ENCODE data around the gene GDPD5. TPM values are rescaled to one million over a fixed set of nuclear protein-coding genes. Genes with fewer than 3 reads are reported as not detected.
A peak's percentile ranks its signal among the peaks of the same experiment; 100 is the strongest.

Gene GDPD5
- polyA plus RNA-seq, 6 donors from 2014 or later, result 0.62 to 8.2 (median 2.2) TPM; not detected in 1

DNA sequence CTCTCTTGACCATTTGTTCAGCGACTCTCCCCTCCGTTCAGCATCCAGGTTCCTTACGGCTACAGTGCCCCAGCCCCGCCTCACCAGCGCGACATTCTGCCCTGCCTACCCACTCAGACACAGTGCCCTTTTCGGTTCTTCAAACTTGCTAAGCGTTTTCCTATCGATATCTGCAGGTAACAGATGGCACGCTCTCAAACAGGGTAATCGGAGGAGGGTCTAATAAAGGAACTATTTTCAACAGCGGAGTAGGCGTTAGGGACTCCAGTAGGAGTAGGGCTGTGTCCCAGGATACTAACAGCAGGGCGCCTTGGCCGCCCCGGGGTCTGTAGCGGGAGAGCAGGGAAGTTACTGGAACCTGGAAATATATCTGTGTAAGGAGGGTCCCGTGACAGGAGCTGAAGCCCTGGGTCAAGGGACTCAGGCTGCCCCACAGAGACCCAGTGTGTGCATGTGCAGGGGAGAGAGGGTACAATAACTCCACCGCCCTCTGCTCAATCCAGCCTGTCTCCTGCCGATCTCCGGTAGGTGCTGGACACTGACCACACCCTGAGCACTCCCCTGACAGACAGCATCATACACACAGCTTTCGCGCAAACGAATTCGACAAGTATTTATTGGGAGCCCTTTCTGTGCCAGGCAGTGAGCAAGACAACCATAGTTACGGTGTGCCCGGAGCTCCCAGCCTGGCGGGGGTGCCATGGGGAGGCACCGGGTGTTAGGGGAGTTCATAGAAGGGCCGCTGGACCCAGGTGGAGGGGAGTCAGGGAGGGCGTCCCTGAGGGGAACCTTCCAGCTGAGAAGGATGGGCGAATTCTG is 94.8 kb downstream of the GDPD5 start:
- Mint-ChIP-seq H3K27ac (peak overlapping the region in 2 of 6 donors; percentile 32 to 74), H3K4me3 (peak overlapping the region; percentile 74 to 95 (median 86)), H3K4me1 (peaks cover 22 to 26% (median 24%) of the 10 kb centered on the region in 3 donors), H3K27me3 (peaks cover 43 to 85% (median 72%) of the 10 kb centered on the region in 3 donors), H3K9me3 (peaks cover 0 to 9% (median 3%) of the 10 kb centered on the region in 7 donors), H3K36me3 (peaks cover 0 to 9% of the 10 kb centered on the region in 2 donors)
- DNase-seq (no peak), ATAC-seq (ENCODE audit: low read depth in 2 of 2) (peak; percentile 13 to 18)

DNA sequence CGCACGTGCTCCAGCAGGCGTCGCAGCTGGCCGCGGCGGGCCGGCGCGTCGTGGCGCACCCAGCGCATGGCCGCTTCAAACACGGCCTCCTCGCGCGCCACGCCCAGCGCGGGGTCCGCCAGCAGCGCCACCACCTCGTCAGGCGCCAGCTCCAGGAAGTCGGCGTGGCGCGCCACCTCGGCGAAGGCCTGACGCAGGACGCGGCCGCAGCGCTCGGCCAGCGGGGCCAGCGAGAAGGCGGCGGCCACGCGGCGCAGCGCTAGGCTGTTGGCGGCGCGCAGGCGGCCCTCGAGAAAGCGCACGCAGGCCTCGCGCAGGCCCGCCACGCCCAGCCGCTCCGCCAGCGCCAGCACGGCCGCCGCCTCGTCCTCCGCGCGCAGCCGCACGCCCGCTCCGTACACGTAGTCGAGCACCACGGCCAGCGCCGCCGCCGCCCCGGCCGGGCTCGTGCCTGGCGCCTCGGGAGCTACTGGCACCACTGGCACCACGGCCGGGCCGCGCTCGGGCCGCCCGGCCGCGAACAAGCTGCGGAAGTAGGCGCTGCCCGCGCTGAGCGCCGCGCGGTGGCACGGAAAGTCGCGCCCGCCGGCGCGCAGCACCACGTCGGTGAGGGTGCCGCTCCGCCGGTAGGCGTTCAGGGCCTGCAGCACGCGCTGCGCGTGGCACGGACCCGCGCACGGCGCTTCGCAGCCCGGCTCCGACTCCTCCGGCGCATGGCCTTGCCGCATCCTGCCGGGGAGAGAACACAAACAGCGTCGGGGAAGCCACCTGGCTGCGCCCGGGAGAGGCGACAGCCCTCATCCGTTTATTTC is 95.6 kb downstream of the GDPD5 start:
- H3K27ac Mint-ChIP-seq, result peak overlapping the region in 2 of 6 donors; percentile 32 to 74
- H3K36me3 Mint-ChIP-seq, result peaks cover 0 to 9% of the 10 kb centered on the region in 2 donors
- H3K9me3 Mint-ChIP-seq, result peaks cover 0 to 9% (median 3%) of the 10 kb centered on the region in 7 donors
- peak overlapping the region; percentile 80 to 95 (median 86) for H3K4me3 Mint-ChIP-seq
- peak; percentile 42 for DNase-seq
- peak; percentile 50 to 54 for ATAC-seq (ENCODE audit: low read depth in 2 of 2)
- peaks cover 40 to 77% (median 72%) of the 10 kb centered on the region in 3 donors for H3K27me3 Mint-ChIP-seq
- H3K4me1 Mint-ChIP-seq, result peaks cover 22 to 26% (median 24%) of the 10 kb centered on the region in 3 donors

DNA sequence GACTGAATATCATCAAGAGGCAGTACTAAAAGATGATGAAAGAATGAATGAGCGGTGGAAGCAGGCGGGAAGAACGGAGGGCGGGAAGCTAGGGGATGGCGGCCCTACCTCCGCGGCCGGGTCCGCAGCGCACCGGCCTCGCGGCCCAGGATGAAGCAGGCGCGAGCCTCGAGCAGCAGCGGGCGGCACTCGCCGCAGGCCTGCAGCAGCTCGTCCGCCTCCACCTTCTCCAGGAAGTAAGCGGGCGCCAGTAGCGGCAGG is 96.2 kb downstream of the GDPD5 start:
- no peak overlapping the region for H3K27ac Mint-ChIP-seq
- peaks cover 0 to 9% (median 3%) of the 10 kb centered on the region in 7 donors for H3K9me3 Mint-ChIP-seq
- DNase-seq (no peak), ATAC-seq (ENCODE audit: low read depth in 2 of 2) (no peak)
- peaks cover 22 to 26% (median 24%) of the 10 kb centered on the region in 3 donors for H3K4me1 Mint-ChIP-seq
- peaks cover 40 to 73% (median 68%) of the 10 kb centered on the region in 3 donors for H3K27me3 Mint-ChIP-seq
- H3K4me3 Mint-ChIP-seq, result peak overlapping the region; percentile 63 to 90 (median 83)
- peaks cover 0 to 9% of the 10 kb centered on the region in 2 donors for H3K36me3 Mint-ChIP-seq

DNA sequence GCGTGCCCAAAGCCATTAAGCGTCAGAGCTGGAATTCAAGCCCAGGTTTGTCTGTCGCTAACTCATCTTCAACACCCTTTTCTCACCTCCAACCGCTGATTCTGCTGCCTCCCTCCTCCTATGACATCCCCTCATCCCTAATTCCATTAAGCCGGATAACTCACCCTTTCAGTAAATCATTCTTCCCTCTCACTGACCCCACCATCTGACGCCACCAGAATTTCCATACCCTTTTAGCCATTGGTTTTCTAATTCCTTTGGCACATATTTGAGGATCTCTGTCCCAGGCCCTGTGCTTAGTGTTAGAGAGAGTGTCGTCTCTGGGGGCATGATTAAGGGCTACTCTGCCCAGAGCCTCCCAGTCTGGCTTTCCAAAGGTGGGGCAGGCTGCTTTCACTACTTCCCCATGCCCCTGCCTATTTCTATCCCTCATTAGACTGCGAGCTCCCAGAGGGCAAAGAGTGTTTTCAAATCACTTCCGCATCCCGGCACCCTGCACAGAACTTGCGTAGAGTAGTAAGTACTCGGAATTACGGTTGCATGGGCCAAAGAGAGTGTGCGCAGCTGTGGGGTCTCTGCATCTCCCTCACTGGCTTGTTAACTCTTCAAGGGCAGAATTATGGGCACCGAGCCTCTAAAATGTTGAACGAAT is 96.6 kb downstream of the GDPD5 start:
- Mint-ChIP-seq H3K9me3 (peaks cover 0 to 9% (median 3%) of the 10 kb centered on the region in 7 donors), H3K27me3 (peaks cover 40 to 68% (median 64%) of the 10 kb centered on the region in 3 donors), H3K4me1 (peaks cover 22 to 26% (median 24%) of the 10 kb centered on the region in 3 donors), H3K36me3 (peaks cover 0 to 9% of the 10 kb centered on the region in 2 donors), H3K4me3 (peak overlapping the region; percentile 78 to 90 (median 84)), H3K27ac (peak overlapping the region in 1 of 6 donors; percentile 63)
- no peak for ATAC-seq (ENCODE audit: low read depth in 2 of 2)
- DNase-seq, result no peak

DNA sequence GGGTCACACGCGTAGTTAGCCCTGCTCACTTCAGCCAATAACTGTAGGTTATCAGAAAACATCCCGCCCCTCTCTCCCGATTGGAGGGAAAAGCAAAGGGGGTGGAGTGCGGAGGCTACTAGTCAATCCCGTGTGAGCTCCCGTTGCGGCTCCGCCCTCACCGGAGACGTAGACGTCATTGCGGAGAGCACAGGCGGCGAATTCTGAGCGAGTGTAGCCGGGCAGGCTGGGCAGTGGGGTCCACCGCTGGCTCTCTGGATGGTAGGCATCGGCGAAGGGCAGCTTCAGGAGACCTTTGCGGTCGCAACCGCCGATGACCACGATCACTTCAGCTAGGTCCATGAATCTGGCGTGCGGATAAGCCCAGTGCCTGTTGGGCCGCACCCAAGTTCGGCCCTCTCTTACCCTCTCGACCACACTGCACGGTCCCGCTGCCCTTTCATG is 97.4 kb downstream of the GDPD5 start:
- DNase-seq, result peak; percentile 57
- Mint-ChIP-seq H3K9me3 (peaks cover 0 to 9% (median 3%) of the 10 kb centered on the region in 7 donors), H3K4me3 (peak overlapping the region; percentile 67 to 90 (median 84)), H3K27ac (no peak overlapping the region), H3K27me3 (peaks cover 38 to 60% (median 55%) of the 10 kb centered on the region in 3 donors), H3K36me3 (peaks cover 0 to 9% of the 10 kb centered on the region in 2 donors), H3K4me1 (peaks cover 22 to 26% (median 24%) of the 10 kb centered on the region in 3 donors)
- ATAC-seq (ENCODE audit: low read depth in 2 of 2), result peak; percentile 77 to 87

DNA sequence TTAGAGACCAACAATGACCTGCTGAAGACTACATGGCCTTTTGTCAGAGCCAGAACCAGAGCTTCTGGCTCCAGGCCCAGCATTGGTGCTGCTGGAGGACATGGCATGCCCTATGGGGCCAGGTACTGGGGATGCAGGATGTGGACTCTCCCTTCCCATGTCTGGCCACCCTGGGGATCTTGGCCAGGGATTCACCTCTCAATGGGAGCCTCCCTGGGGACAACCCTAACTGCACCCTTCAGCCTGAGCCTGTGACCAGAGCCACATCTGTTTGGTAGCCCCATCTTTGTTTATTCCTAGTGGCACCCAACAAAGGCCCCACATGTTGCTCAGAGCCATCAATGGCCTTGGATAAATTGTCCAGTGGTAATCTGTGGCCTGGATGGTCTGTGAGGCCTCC is 98.6 kb downstream of the GDPD5 start:
- no peak for DNase-seq
- H3K27me3 Mint-ChIP-seq, result peaks cover 35 to 49% (median 44%) of the 10 kb centered on the region in 3 donors
- peaks cover 0 to 9% (median 3%) of the 10 kb centered on the region in 7 donors for H3K9me3 Mint-ChIP-seq
- peaks cover 0 to 9% of the 10 kb centered on the region in 2 donors for H3K36me3 Mint-ChIP-seq
- no peak overlapping the region for H3K27ac Mint-ChIP-seq
- ATAC-seq (ENCODE audit: low read depth in 2 of 2), result no peak
- no peak overlapping the region for H3K4me3 Mint-ChIP-seq
- peaks cover 22 to 26% (median 24%) of the 10 kb centered on the region in 3 donors for H3K4me1 Mint-ChIP-seq

DNA sequence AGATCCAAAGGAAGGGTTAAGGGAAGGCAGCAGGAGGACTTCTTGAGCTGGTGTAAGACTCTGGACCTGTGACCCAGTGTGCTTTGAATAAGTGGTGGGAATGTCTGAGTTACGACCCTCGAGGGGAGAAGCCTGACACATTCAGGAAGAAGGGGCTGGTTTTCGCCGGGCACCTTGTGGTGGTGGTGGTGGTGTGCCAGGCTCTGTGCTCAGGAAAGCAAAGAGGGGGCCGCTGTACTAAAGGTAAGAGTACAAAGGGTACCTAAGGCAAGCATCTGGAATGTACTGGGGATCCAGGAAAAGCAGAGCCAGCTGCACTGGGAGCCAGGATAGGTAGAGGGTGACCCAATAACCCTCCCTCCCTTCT is 99.0 kb downstream of the GDPD5 start:
- DNase-seq, result no peak
- peaks cover 22 to 26% (median 24%) of the 10 kb centered on the region in 3 donors for H3K4me1 Mint-ChIP-seq
- H3K27me3 Mint-ChIP-seq, result peaks cover 30 to 44% (median 39%) of the 10 kb centered on the region in 3 donors
- no peak overlapping the region for H3K4me3 Mint-ChIP-seq
- peaks cover 0 to 9% of the 10 kb centered on the region in 2 donors for H3K36me3 Mint-ChIP-seq
- H3K9me3 Mint-ChIP-seq, result peaks cover 0 to 9% (median 3%) of the 10 kb centered on the region in 7 donors
- no peak overlapping the region for H3K27ac Mint-ChIP-seq
- ATAC-seq (ENCODE audit: low read depth in 2 of 2), result no peak

DNA sequence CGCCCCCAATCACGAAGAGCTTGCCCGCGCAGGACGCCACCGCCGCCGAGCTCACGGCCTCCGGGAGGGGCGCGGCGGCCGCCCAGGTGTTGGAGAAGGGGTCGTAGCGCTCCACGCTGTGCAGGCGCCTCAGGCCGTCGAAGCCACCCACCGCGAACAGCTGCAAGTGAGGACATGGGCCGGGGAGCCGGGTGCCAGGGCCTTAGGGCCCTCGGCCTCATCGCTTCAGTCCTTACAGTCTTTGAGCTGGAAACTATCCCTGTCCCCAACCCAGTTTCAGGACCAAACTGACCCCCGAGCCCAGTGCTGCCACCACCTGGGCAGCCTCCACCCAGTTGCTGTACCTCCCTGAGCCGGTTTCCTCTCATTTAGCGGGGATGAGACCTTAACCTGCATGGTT is 100.3 kb downstream of the GDPD5 start:
- Mint-ChIP-seq H3K9me3 (peaks cover 0 to 9% (median 3%) of the 10 kb centered on the region in 7 donors), H3K4me3 (no peak overlapping the region), H3K27ac (no peak overlapping the region), H3K4me1 (peaks cover 12 to 17% (median 14%) of the 10 kb centered on the region in 3 donors), H3K27me3 (peaks cover 17 to 32% (median 27%) of the 10 kb centered on the region in 3 donors), H3K36me3 (peaks cover 0 to 9% of the 10 kb centered on the region in 2 donors)
- DNase-seq (no peak), ATAC-seq (ENCODE audit: low read depth in 2 of 2) (no peak)

DNA sequence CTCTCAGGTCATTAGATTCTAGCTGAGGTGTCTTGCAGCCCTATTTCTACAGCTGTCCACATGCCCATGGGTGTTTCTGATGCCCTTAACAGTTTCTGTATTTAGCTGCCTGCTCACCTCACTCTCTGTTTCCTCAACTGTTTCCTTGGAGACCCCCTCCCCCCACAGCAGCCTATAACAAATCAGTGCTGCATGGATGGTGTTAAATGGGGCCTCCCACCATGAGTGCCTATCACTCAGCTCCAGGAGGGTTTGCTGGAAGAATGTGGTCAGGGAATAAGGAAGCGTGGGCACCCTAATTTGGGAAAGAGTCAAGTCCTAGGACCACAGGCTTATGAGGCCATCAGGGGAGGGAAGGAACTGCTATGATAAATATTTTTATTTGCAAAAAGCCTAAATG is 101.3 kb downstream of the GDPD5 start:
- Mint-ChIP-seq H3K36me3 (peaks cover 0 to 8% of the 10 kb centered on the region in 2 donors), H3K27me3 (peaks cover 16 to 28% (median 22%) of the 10 kb centered on the region in 3 donors), H3K9me3 (peaks cover 0 to 7% (median 2%) of the 10 kb centered on the region in 7 donors), H3K27ac (no peak overlapping the region), H3K4me3 (peak overlapping the region in 1 of 8 donors; percentile 6), H3K4me1 (peaks cover 11 to 14% (median 12%) of the 10 kb centered on the region in 3 donors)
- DNase-seq (no peak), ATAC-seq (ENCODE audit: low read depth in 2 of 2) (no peak)

DNA sequence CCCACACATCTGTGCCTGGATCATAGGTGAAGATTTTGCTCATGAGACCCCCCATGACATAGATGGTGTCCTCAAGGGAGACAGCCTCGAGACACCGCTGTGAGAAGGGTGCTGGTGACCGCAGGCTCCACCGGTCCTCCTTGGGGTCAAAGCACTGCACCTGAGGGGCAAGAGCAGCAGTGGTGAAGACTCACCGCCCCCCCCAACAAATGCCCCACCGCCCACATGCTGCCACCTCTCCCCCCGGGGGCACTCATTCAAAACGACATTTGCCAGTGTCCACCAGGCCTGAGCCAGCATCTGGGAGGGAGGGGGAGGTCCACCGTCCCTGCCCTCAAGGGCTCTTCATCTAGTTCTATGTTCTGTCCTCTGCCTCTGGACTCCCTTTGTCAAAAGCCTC is 102.0 kb downstream of the GDPD5 start:
- no peak for DNase-seq
- H3K27ac Mint-ChIP-seq, result peak overlapping the region in 1 of 6 donors; percentile 65
- ATAC-seq (ENCODE audit: low read depth in 2 of 2), result no peak
- H3K4me3 Mint-ChIP-seq, result no peak overlapping the region
- H3K27me3 Mint-ChIP-seq, result peaks cover 10 to 21% (median 16%) of the 10 kb centered on the region in 3 donors
- peaks cover 0 to 1% of the 10 kb centered on the region in 2 donors for H3K36me3 Mint-ChIP-seq
- H3K4me1 Mint-ChIP-seq, result peaks cover 4 to 8% (median 6%) of the 10 kb centered on the region in 3 donors
- peaks cover 0 to 1% (median 0%) of the 10 kb centered on the region in 7 donors for H3K9me3 Mint-ChIP-seq

DNA sequence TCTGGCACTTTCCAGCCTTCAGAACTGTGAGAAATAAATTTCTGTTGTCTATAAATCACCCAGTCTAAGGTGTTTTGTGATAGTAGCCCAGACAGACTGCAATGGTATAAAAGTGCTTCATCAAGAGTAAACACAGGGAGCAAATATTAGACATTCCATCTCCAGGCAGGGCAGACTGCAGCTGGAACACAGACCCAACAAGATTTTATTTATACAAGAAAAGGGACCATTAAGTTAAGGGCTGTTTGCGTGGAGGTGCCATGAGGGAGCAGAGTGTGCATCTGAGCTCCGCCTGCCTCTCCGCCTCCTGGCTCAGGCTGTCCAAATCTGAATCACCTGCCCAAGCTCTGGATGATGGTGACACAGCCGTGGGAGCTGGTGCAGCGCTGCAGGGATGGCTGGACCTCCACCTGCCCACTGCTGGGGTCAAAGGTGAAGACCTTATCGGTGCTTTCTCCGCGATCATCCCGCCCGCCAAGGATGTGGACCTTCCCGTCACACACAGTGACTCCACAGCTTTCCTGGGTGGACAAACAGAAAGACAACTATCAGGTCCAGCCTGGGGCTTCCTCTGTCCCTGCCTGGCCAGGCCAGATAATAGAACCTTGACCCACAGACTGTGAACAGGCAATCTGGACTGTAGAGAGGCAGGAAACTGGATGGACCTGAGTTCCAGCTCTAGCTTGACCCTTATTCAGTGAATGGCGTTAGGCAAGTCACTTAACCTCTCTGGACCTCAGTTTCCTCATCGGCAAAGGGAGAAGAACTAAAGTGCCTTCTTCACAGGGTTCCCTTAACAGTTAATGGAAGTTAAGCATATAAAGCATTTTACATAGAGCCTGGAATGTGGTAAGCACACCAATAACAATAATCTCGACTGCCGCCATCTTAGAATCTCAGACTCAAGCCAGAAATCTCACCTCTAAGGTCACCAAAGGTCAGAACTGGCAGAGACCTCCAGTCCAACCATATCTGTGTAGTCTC is 103.2 kb downstream of the GDPD5 start:
- Mint-ChIP-seq H3K4me3 (no peak overlapping the region), H3K27ac (peak overlapping the region in 1 of 6 donors; percentile 65), H3K36me3 (no peaks in the 10 kb centered on the region), H3K9me3 (no peaks in the 10 kb centered on the region), H3K27me3 (peaks cover 0 to 10% (median 4%) of the 10 kb centered on the region in 3 donors), H3K4me1 (no peaks in the 10 kb centered on the region)
- ATAC-seq (ENCODE audit: low read depth in 2 of 2) (no peak), DNase-seq (no peak)

DNA sequence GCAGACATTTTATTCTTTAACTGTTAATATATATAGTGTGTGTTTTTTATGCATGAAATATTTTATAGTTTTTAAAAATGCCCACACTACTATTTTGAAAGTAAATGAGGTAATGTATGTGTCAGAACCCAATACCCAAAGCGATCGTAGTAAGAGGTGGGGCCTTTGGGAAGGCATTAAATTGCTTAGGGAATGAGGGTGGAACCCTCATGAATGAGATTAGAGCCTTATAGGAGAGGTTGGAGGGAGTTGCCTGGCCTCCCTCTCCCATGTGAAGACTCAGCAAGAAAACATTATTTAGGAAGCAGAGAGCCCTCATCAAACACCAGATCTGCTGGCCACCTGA is 103.9 kb downstream of the GDPD5 start:
- H3K27me3 Mint-ChIP-seq, result peaks cover 0 to 7% (median 0%) of the 10 kb centered on the region in 3 donors
- no peak for ATAC-seq (ENCODE audit: low read depth in 2 of 2)
- H3K4me1 Mint-ChIP-seq, result no peaks in the 10 kb centered on the region
- DNase-seq, result no peak
- no peaks in the 10 kb centered on the region for H3K9me3 Mint-ChIP-seq
- peak overlapping the region in 1 of 6 donors; percentile 65 for H3K27ac Mint-ChIP-seq
- H3K4me3 Mint-ChIP-seq, result no peak overlapping the region
- no peaks in the 10 kb centered on the region for H3K36me3 Mint-ChIP-seq
